Measurements from ENCODE around the gene NEK2.
"Not testable (repeated sequence)": the region's sequence is repeated elsewhere in the genome, so short reads cannot be mapped to it uniquely, and the experiment has no call there.

NEK2 gene

GRCh38 chr1:211675230-211676105, at the start of gene NEK2:
TSS of gene NEK2 (minus strand) at chr1:211675621. CDS start at chr1:211675479, 142 bp downstream.
- Histone ChIP-seq H3K9me3 (ENCODE audit: control insufficient read depth, insufficient read depth, low read depth, low read length) (no peaks in the 10 kb centered on the region), H3K27me3 (ENCODE audit: control insufficient read depth, insufficient read depth, low read length) (no peaks in the 10 kb centered on the region), H3K27ac (ENCODE audit: low read depth, low read length) (no peak within 1 kb of the TSS), H3K4me3 (ENCODE audit: low read depth, low read length) (peak within 1 kb of the TSS; percentile 99), H3K36me3 (ENCODE audit: control insufficient read depth, insufficient read depth, low read length) (peaks cover 25% of the 10 kb centered on the region), H3K9ac (ENCODE audit: low read length) (peak within 1 kb of the TSS; percentile 75), H3K4me1 (ENCODE audit: control insufficient read depth, insufficient read depth, low read length) (peaks cover 5% of the 10 kb centered on the region)

- no peak overlapping the region for H3K27ac ChIP-seq (ENCODE audit: low read depth, low read length)
- no peak overlapping the region for H3K9ac ChIP-seq (ENCODE audit: low read length)
- no peaks in the 10 kb centered on the region for H3K9me3 ChIP-seq (ENCODE audit: control insufficient read depth, insufficient read depth, low read depth, low read length)
- H3K36me3 ChIP-seq (ENCODE audit: control insufficient read depth, insufficient read depth, low read length): no peaks in the 10 kb centered on the region
- H3K4me3 ChIP-seq (ENCODE audit: low read depth, low read length): no peak overlapping the region
- no peaks in the 10 kb centered on the region for H3K27me3 ChIP-seq (ENCODE audit: control insufficient read depth, insufficient read depth, low read length)
- no peaks in the 10 kb centered on the region for H3K4me1 ChIP-seq (ENCODE audit: control insufficient read depth, insufficient read depth, low read length)
Observed at GRCh38 chr1:211724687-211725196, 49.3 kb upstream of the NEK2 start.

- Histone ChIP-seq H3K9ac (ENCODE audit: low read length) (no peak overlapping the region), H3K4me1 (ENCODE audit: control insufficient read depth, insufficient read depth, low read length) (no peaks in the 10 kb centered on the region), H3K9me3 (ENCODE audit: control insufficient read depth, insufficient read depth, low read depth, low read length) (no peaks in the 10 kb centered on the region), H3K27ac (ENCODE audit: low read depth, low read length) (no peak overlapping the region), H3K36me3 (ENCODE audit: control insufficient read depth, insufficient read depth, low read length) (no peaks in the 10 kb centered on the region), H3K4me3 (ENCODE audit: low read depth, low read length) (no peak overlapping the region), H3K27me3 (ENCODE audit: control insufficient read depth, insufficient read depth, low read length) (no peaks in the 10 kb centered on the region)
Observed at GRCh38 chr1:211723273-211723672, 47.9 kb upstream of the NEK2 start.

- Histone ChIP-seq H3K36me3 (ENCODE audit: control insufficient read depth, insufficient read depth, low read length) (no peaks in the 10 kb centered on the region), H3K9me3 (ENCODE audit: control insufficient read depth, insufficient read depth, low read depth, low read length) (no peaks in the 10 kb centered on the region), H3K4me1 (ENCODE audit: control insufficient read depth, insufficient read depth, low read length) (no peaks in the 10 kb centered on the region), H3K27ac (ENCODE audit: low read depth, low read length) (no peak overlapping the region), H3K9ac (ENCODE audit: low read length) (no peak overlapping the region), H3K4me3 (ENCODE audit: low read depth, low read length) (no peak overlapping the region), H3K27me3 (ENCODE audit: control insufficient read depth, insufficient read depth, low read length) (no peaks in the 10 kb centered on the region)
Observed at GRCh38 chr1:211722277-211723175, 47.1 kb upstream of the NEK2 start.

- H3K4me1 ChIP-seq (ENCODE audit: control insufficient read depth, insufficient read depth, low read length); H3K27me3 ChIP-seq (ENCODE audit: control insufficient read depth, insufficient read depth, low read length); H3K9me3 ChIP-seq (ENCODE audit: control insufficient read depth, insufficient read depth, low read depth, low read length); H3K27ac ChIP-seq (ENCODE audit: low read depth, low read length); H3K4me3 ChIP-seq (ENCODE audit: low read depth, low read length); H3K36me3 ChIP-seq (ENCODE audit: control insufficient read depth, insufficient read depth, low read length); H3K9ac ChIP-seq (ENCODE audit: low read length): not testable (repeated sequence)
Observed at GRCh38 chr1:211716555-211716954, 41.1 kb upstream of the NEK2 start.

DNA sequence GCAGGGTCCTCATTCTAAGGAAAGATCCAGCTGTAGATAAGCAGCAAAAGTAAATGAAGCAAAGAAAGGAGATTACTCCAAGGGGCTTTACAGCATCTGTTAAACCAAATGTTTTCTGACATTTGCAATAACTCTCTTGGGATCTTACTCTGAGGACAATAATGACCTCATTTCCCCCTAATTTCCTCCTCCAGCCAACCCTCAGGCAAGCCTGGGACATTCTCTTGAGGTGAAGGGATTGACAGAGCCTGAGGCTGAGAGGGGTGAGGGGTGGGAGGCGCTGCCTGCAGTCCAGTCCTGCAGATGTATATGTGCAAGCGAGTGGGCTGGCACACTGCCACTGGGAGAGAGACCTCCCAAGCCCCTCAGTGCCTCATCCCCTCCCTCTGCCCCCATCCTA, 40.5 kb upstream of the NEK2 start:
- no peaks in the 10 kb centered on the region for H3K27me3 ChIP-seq (ENCODE audit: control insufficient read depth, insufficient read depth, low read length)
- H3K4me3 ChIP-seq (ENCODE audit: low read depth, low read length): no peak overlapping the region
- no peak overlapping the region for H3K9ac ChIP-seq (ENCODE audit: low read length)
- no peaks in the 10 kb centered on the region; the same call in 1 of the 2 replicates for H3K4me1 ChIP-seq (ENCODE audit: control insufficient read depth, insufficient read depth, low read length)
- no peak overlapping the region for H3K27ac ChIP-seq (ENCODE audit: low read depth, low read length)
- no peaks in the 10 kb centered on the region for H3K36me3 ChIP-seq (ENCODE audit: control insufficient read depth, insufficient read depth, low read length)
- H3K9me3 ChIP-seq (ENCODE audit: control insufficient read depth, insufficient read depth, low read depth, low read length): no peaks in the 10 kb centered on the region

GRCh38 chr1:211714154-211714553, 38.7 kb upstream of the NEK2 start:
- no peaks in the 10 kb centered on the region for H3K27me3 ChIP-seq (ENCODE audit: control insufficient read depth, insufficient read depth, low read length)
- no peaks in the 10 kb centered on the region; the same call in 1 of the 2 replicates for H3K4me1 ChIP-seq (ENCODE audit: control insufficient read depth, insufficient read depth, low read length)
- no peak overlapping the region for H3K9ac ChIP-seq (ENCODE audit: low read length)
- no peaks in the 10 kb centered on the region for H3K36me3 ChIP-seq (ENCODE audit: control insufficient read depth, insufficient read depth, low read length)
- no peaks in the 10 kb centered on the region for H3K9me3 ChIP-seq (ENCODE audit: control insufficient read depth, insufficient read depth, low read depth, low read length)
- no peak overlapping the region for H3K4me3 ChIP-seq (ENCODE audit: low read depth, low read length)
- H3K27ac ChIP-seq (ENCODE audit: low read depth, low read length): no peak overlapping the region

- Histone ChIP-seq H3K9ac (ENCODE audit: low read length) (no peak overlapping the region), H3K36me3 (ENCODE audit: control insufficient read depth, insufficient read depth, low read length) (no peaks in the 10 kb centered on the region), H3K27me3 (ENCODE audit: control insufficient read depth, insufficient read depth, low read length) (no peaks in the 10 kb centered on the region), H3K4me1 (ENCODE audit: control insufficient read depth, insufficient read depth, low read length) (no peaks in the 10 kb centered on the region; the same call in 1 of the 2 replicates), H3K27ac (ENCODE audit: low read depth, low read length) (no peak overlapping the region), H3K9me3 (ENCODE audit: control insufficient read depth, insufficient read depth, low read depth, low read length) (no peaks in the 10 kb centered on the region), H3K4me3 (ENCODE audit: low read depth, low read length) (no peak overlapping the region)
Observed at GRCh38 chr1:211713231-211713630, 37.8 kb upstream of the NEK2 start.

DNA sequence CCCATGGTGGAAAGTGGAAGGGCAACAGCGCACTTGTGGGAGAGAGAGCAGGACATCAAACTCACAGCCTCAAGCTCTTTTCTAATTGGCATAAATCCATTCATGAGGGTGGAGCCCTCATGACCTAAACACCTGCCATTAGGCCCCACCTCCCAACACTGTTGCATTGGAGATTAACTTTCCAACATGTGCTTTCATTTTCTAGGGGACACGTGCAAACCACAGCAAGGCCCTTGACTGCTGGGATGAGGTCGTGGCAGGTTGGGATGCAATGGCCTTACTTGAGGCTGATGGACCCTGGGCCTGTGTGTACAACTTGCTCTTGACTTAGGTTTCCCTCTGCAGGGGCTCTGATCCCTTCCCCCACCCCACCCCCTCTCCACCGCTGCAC, 35.9 kb upstream of the NEK2 start:
- no peaks in the 10 kb centered on the region for H3K9me3 ChIP-seq (ENCODE audit: control insufficient read depth, insufficient read depth, low read depth, low read length)
- no peaks in the 10 kb centered on the region; the same call in 1 of the 2 replicates for H3K4me1 ChIP-seq (ENCODE audit: control insufficient read depth, insufficient read depth, low read length)
- H3K4me3 ChIP-seq (ENCODE audit: low read depth, low read length): no peak overlapping the region
- H3K36me3 ChIP-seq (ENCODE audit: control insufficient read depth, insufficient read depth, low read length): no peaks in the 10 kb centered on the region
- no peak overlapping the region for H3K27ac ChIP-seq (ENCODE audit: low read depth, low read length)
- H3K27me3 ChIP-seq (ENCODE audit: control insufficient read depth, insufficient read depth, low read length): no peaks in the 10 kb centered on the region
- H3K9ac ChIP-seq (ENCODE audit: low read length): no peak overlapping the region

DNA sequence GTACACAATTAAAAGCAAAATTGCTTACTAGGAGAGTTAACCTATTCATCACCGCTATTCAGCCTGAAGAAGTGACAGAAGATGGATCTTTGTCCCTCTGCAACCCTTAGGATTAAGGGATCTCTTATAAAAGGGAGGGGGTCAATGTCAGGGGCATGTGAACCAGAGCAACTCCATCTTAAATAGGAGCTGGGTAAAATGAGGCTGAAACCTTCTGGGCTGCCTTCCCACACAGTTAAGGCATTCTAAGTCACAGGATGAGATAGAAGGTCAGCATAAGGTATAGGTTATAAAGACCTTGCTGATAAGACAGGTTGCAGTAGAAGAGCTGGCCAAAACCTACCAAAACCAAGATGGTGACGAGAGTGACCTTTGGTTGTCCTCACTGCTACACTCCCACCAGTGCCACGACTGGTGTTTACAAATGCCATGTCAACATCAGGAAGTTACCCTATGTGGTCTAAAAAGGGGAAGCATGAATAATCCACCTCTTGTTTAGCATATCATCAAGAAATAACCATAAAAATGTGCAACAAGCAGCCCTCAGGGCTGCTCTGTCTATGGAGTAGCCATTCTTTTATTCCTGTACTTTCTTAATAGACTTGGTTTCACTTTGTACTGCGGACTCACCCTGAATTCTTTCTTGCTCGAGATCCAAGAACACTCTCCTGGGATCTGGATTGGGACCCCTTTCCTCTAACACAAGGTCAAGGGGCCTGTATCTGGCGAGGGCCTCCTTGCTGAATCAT, 35.3 kb upstream of the NEK2 start:
- H3K9me3 ChIP-seq (ENCODE audit: control insufficient read depth, insufficient read depth, low read depth, low read length): no peaks in the 10 kb centered on the region
- no peak overlapping the region for H3K9ac ChIP-seq (ENCODE audit: low read length)
- no peaks in the 10 kb centered on the region for H3K27me3 ChIP-seq (ENCODE audit: control insufficient read depth, insufficient read depth, low read length)
- no peaks in the 10 kb centered on the region for H3K36me3 ChIP-seq (ENCODE audit: control insufficient read depth, insufficient read depth, low read length)
- no peaks in the 10 kb centered on the region for H3K4me1 ChIP-seq (ENCODE audit: control insufficient read depth, insufficient read depth, low read length)
- no peak overlapping the region for H3K4me3 ChIP-seq (ENCODE audit: low read depth, low read length)
- no peak overlapping the region for H3K27ac ChIP-seq (ENCODE audit: low read depth, low read length)

Measured in HUES6 (cell line).